MM.1S (cell line): Measurements from ENCODE around the gene PPP1R3G.

Source experiments
- EZH2 ChIP-seq: fragments of 300-600 bp; sonication (generic); optimal IDR thresholded peaks from 2 replicates; pipeline ENCODE3; 2017; ENCODE audit warnings: low read depth, mild to moderate bottlenecking, antibody characterized with exemption, low read length, mixed read lengths
- EZH2phosphoT487 ChIP-seq: fragments of 300-600 bp; sonication (generic); IDR thresholded peaks from 2 replicates; pipeline ENCODE4 v1.6.1; 2018; ENCODE audit warnings: antibody characterized with exemption, low read length

DNA sequence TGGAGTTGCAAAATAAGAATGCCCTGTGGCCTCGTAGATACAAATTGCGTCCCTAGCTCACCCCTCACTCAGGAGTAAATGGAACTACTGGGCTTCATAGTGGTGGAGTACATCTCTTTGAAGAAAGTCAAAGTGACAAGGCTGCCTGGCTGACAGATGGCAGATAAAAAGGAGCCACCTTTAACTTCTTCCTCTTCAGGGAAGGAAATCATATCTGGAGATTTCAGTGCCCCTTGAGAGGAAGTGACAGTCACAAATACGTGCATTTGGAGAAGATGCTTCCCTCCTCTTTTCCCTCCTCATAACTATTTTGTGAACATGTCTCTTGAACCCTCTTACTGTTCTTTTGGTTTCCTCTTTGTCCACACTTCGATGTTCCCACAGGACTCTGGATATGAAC is 43.2 kb downstream of the PPP1R3G start:
- TF ChIP-seq EZH2 (no peak), EZH2phosphoT487 (no peak)
